Tibial artery (tissue), 4 donors: ENCODE measurements around the gene ABCF1.

Experiments used
- DNase-seq, 2 donors: peaks; one replicate each; pipeline ENCODE4 v3.0.0-alpha.2; 2019
- H3K27ac ChIP-seq, 2 donors: fragments of 200-600 bp; sonication (generic) in 1 of 2; 1 replicate in 1 of 2; 2 replicates in 1 of 2; pipeline ENCODE4 v1.5.1; 2018 to 2019; ENCODE audit warnings: mild to moderate bottlenecking in 1 of 2
- H3K27me3 ChIP-seq, 2 donors: fragments of 200-600 bp; sonication (generic) in 1 of 2; one replicate each; pipeline versions ENCODE4 v1.5.1 to v1.6.0; 2016 to 2019
- H3K36me3 ChIP-seq, 3 donors: fragments of 200-600 bp; sonication (generic) in 2 of 3; one replicate each; pipeline ENCODE4 v1.5.1; 2016 to 2019; ENCODE audit warnings: mild to moderate bottlenecking in 2 of 3
- H3K4me1 ChIP-seq, 4 donors: fragments of 200-600 bp; sonication (generic) in 2 of 4; 1 replicate in 3 of 4; 2 replicates in 1 of 4; pipeline ENCODE4 v1.5.1; 2016 to 2019
- H3K4me3 ChIP-seq, 2 donors: fragments of 200-600 bp; sonication (generic) in 1 of 2; 1 replicate in 1 of 2; 2 replicates in 1 of 2; pipeline ENCODE4 v1.5.1; 2018 to 2019; ENCODE audit warnings: mild to moderate bottlenecking in 2 of 2
- H3K9me3 ChIP-seq, 3 donors: fragments of 200-600 bp; sonication (generic) in 1 of 3; one replicate each; pipeline ENCODE4 v1.5.1; 2016 to 2019
- intact Hi-C: fragments of 100-400 bp; cut with DNase I; formaldehyde crosslinking; loops from one replicate; pipeline ENCODE4 v1.15.0; 2023; ENCODE audit warnings: low total_unique reads
- TF ChIP-seq, protein P1 (sequence below), 2 experiments: fragments of 200-600 bp in 1 of 2; fragments of 450-650 bp in 1 of 2; IDR thresholded peaks; one replicate each; pipeline ENCODE4 v1.5.1; 2017 to 2019; ENCODE audit warnings: antibody characterized with exemption in 2 of 2, mild to moderate bottlenecking in 1 of 2, moderate library complexity in 1 of 2

The ABCF1 gene

DNA sequence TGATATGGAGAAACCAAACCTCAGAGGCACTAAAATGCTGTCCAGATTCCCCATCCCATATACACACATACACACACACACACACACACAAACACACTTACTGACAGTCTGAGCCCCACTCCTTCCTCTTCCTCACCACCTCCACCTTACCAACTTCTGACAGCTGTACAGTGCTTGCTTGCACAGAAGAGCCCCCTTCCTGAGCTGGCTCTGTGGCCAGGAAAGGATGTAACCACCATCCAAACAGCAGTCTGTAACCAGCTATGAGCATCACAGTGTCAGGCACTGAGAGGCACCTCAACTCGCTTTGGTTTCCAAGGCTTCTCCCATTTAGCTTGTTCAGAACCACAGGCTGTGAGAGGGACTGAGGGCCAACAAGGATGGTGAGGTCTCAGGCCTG, 69.8 kb downstream of the ABCF1 start:
- Histone ChIP-seq H3K9me3 (no peaks in the 10 kb centered on the region), H3K27me3 (no peaks in the 10 kb centered on the region), H3K36me3 (peaks cover 0 to 80% (median 13%) of the 10 kb centered on the region in 3 donors), H3K4me1 (peaks cover 0 to 1% (median 0%) of the 10 kb centered on the region in 4 donors), H3K4me3 (no peak overlapping the region), H3K27ac (no peak overlapping the region)
- no peak for DNase-seq
- intact Hi-C loops = no loop called here
- TF ChIP-seq, protein P1, sequence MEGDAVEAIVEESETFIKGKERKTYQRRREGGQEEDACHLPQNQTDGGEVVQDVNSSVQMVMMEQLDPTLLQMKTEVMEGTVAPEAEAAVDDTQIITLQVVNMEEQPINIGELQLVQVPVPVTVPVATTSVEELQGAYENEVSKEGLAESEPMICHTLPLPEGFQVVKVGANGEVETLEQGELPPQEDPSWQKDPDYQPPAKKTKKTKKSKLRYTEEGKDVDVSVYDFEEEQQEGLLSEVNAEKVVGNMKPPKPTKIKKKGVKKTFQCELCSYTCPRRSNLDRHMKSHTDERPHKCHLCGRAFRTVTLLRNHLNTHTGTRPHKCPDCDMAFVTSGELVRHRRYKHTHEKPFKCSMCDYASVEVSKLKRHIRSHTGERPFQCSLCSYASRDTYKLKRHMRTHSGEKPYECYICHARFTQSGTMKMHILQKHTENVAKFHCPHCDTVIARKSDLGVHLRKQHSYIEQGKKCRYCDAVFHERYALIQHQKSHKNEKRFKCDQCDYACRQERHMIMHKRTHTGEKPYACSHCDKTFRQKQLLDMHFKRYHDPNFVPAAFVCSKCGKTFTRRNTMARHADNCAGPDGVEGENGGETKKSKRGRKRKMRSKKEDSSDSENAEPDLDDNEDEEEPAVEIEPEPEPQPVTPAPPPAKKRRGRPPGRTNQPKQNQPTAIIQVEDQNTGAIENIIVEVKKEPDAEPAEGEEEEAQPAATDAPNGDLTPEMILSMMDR (IDR thresholded peaks at IDR 0.05) = no peak
